Stimulated activated effector memory CD8-positive, alpha-beta T cell treated with anti-CD3 and anti-CD28 coated beads, Interleukin-12 subunit alpha, Interleukin-12 subunit beta, amount 100 ng/mL, for 72 hours (primary cell): Measurements from ENCODE around the gene SHISA7.

Experiments used
- ATAC-seq: fragments of 150-1000 bp; cut with Tn5 transposase; 2 replicates; pipeline ENCODE4 v1.10.0; 2021
- DNase-seq, 2 donors: peaks; one replicate each; pipeline ENCODE4 v3.0.0; 2021 to 2022; ENCODE audit warnings: low spot score in 2 of 2
- H3K27ac Mint-ChIP-seq: one replicate; pipeline ENCODE4 v1.8.0; 2022; ENCODE audit warnings: mild to moderate bottlenecking, mixed read lengths
- H3K36me3 Mint-ChIP-seq: one replicate; pipeline ENCODE4 v1.8.0; 2022; ENCODE audit warnings: mild to moderate bottlenecking, mixed read lengths
- H3K4me1 Mint-ChIP-seq: one replicate; pipeline ENCODE4 v1.8.0; 2022; ENCODE audit warnings: mixed read lengths
- H3K4me3 Mint-ChIP-seq: one replicate; pipeline ENCODE4 v1.8.0; 2022; ENCODE audit warnings: mild to moderate bottlenecking, mixed read lengths
- H3K9me3 Mint-ChIP-seq: one replicate; pipeline ENCODE4 v1.8.0; 2022; ENCODE audit warnings: mixed read lengths

Gene SHISA7

GRCh38 chr19:55484593-55485438, 41.7 kb upstream of the SHISA7 start, which contains the start of gene NAT14:
TSS of gene NAT14 (plus strand) at chr19:55485188. CDS start at chr19:55485709, 521 bp downstream.
- ATAC-seq (peak; percentile 75), DNase-seq (peak; percentile 65 to 88)
- H3K9me3 Mint-ChIP-seq, result no peaks in the 10 kb centered on the region
- peak within 1 kb of the TSS; percentile 68 for H3K4me3 Mint-ChIP-seq
- H3K36me3 Mint-ChIP-seq, result peaks cover 20% of the 10 kb centered on the region
- H3K27ac Mint-ChIP-seq, result peak within 1 kb of the TSS; percentile 87
- H3K4me1 Mint-ChIP-seq, result peaks cover 28% of the 10 kb centered on the region

GRCh38 chr19:55483706-55484592, 40.8 kb upstream of the SHISA7 start:
- H3K4me1 Mint-ChIP-seq, result peaks cover 37% of the 10 kb centered on the region
- H3K9me3 Mint-ChIP-seq, result no peaks in the 10 kb centered on the region
- H3K36me3 Mint-ChIP-seq, result peaks cover 22% of the 10 kb centered on the region
- peak overlapping the region; percentile 87 for H3K27ac Mint-ChIP-seq
- no peak for ATAC-seq
- peak overlapping the region; percentile 68 for H3K4me3 Mint-ChIP-seq
- no peak for DNase-seq

GRCh38 chr19:55482967-55483705, 40.0 kb upstream of the SHISA7 start:
- Mint-ChIP-seq H3K27ac (no peak overlapping the region), H3K4me3 (no peak overlapping the region)

GRCh38 chr19:55482156-55482961, 39.3 kb upstream of the SHISA7 start:
- Mint-ChIP-seq H3K4me1 (peaks cover 46% of the 10 kb centered on the region), H3K4me3 (no peak overlapping the region), H3K36me3 (peaks cover 27% of the 10 kb centered on the region), H3K27ac (no peak overlapping the region), H3K9me3 (no peaks in the 10 kb centered on the region)
- ATAC-seq, result no peak
- no peak for DNase-seq

More at GRCh38 chr19:55482967-55483705, 40.0 kb upstream of the SHISA7 start:
- Mint-ChIP-seq H3K4me1 (peaks cover 45% of the 10 kb centered on the region), H3K9me3 (no peaks in the 10 kb centered on the region), H3K36me3 (peaks cover 30% of the 10 kb centered on the region)
- DNase-seq (no peak), ATAC-seq (no peak)

GRCh38 chr19:55481794-55482155, 38.7 kb upstream of the SHISA7 start:
- no peaks in the 10 kb centered on the region for H3K9me3 Mint-ChIP-seq
- H3K27ac Mint-ChIP-seq, result no peak overlapping the region
- ATAC-seq (no peak), DNase-seq (no peak)
- peaks cover 24% of the 10 kb centered on the region for H3K36me3 Mint-ChIP-seq
- no peak overlapping the region for H3K4me3 Mint-ChIP-seq
- peaks cover 45% of the 10 kb centered on the region for H3K4me1 Mint-ChIP-seq

- Mint-ChIP-seq H3K9me3 (no peaks in the 10 kb centered on the region), H3K4me1 (peaks cover 44% of the 10 kb centered on the region), H3K36me3 (peaks cover 29% of the 10 kb centered on the region), H3K27ac (no peak overlapping the region), H3K4me3 (no peak overlapping the region)
- ATAC-seq (no peak), DNase-seq (no peak)
Measured at GRCh38 chr19:55481148-55481793, 38.2 kb upstream of the SHISA7 start.

GRCh38 chr19:55479451-55480230, 36.5 kb upstream of the SHISA7 start:
- Mint-ChIP-seq H3K4me3 (peak overlapping the region; percentile 85), H3K9me3 (no peaks in the 10 kb centered on the region), H3K36me3 (peaks cover 27% of the 10 kb centered on the region), H3K4me1 (peaks cover 33% of the 10 kb centered on the region), H3K27ac (peak overlapping the region; percentile 48)
- no peak for ATAC-seq
- no peak for DNase-seq

- Mint-ChIP-seq H3K27ac (peak overlapping the region; percentile 48), H3K9me3 (no peaks in the 10 kb centered on the region), H3K4me1 (peaks cover 33% of the 10 kb centered on the region), H3K4me3 (peak overlapping the region; percentile 85), H3K36me3 (peaks cover 27% of the 10 kb centered on the region)
- DNase-seq (no peak), ATAC-seq (no peak)
Measured at GRCh38 chr19:55479045-55479444, 35.9 kb upstream of the SHISA7 start.

GRCh38 chr19:55478364-55478763, 35.3 kb upstream of the SHISA7 start:
- peaks cover 21% of the 10 kb centered on the region for H3K36me3 Mint-ChIP-seq
- no peaks in the 10 kb centered on the region for H3K9me3 Mint-ChIP-seq
- ATAC-seq, result no peak
- H3K4me1 Mint-ChIP-seq, result peaks cover 33% of the 10 kb centered on the region
- peak overlapping the region; percentile 85 for H3K4me3 Mint-ChIP-seq
- H3K27ac Mint-ChIP-seq, result peak overlapping the region; percentile 48
- no peak for DNase-seq

GRCh38 chr19:55477905-55478304, 34.8 kb upstream of the SHISA7 start:
- ATAC-seq, result no peak
- Mint-ChIP-seq H3K27ac (peak overlapping the region; percentile 43), H3K36me3 (peaks cover 21% of the 10 kb centered on the region), H3K4me3 (peak overlapping the region; percentile 85), H3K4me1 (peaks cover 33% of the 10 kb centered on the region), H3K9me3 (no peaks in the 10 kb centered on the region)
- DNase-seq, result no peak

GRCh38 chr19:55476100-55476775, 33.1 kb upstream of the SHISA7 start, which contains the start of gene ZNF628:
TSS of gene ZNF628 (plus strand) at chr19:55476617. CDS start at chr19:55479911, 3,294 bp downstream.
- Mint-ChIP-seq H3K4me3 (peak within 1 kb of the TSS; percentile 85), H3K4me1 (peaks cover 33% of the 10 kb centered on the region), H3K9me3 (no peaks in the 10 kb centered on the region), H3K27ac (peak within 1 kb of the TSS; percentile 92), H3K36me3 (peaks cover 21% of the 10 kb centered on the region)
- ATAC-seq (peak; percentile 95), DNase-seq (peak; percentile 90 to 96)

- no peak for DNase-seq
- H3K27ac Mint-ChIP-seq, result no peak overlapping the region
- H3K9me3 Mint-ChIP-seq, result no peaks in the 10 kb centered on the region
- H3K4me3 Mint-ChIP-seq, result peak overlapping the region; percentile 85
- peaks cover 27% of the 10 kb centered on the region for H3K4me1 Mint-ChIP-seq
- ATAC-seq, result no peak
- H3K36me3 Mint-ChIP-seq, result peaks cover 21% of the 10 kb centered on the region
Measured at GRCh38 chr19:55474269-55475265, 31.5 kb upstream of the SHISA7 start.
